Right lobe of liver (tissue), 6 donors: ENCODE results near the gene GTPBP3. TPM values are rescaled to one million over a fixed set of nuclear protein-coding genes. Genes with fewer than 3 reads are reported as not detected.
A peak's percentile ranks its signal among the peaks of the same experiment; 100 is the strongest.
"Not testable (repeated sequence)": the region's sequence is repeated elsewhere in the genome, so short reads cannot be mapped to it uniquely, and the experiment has no call there.

Experiments
- ATAC-seq, 4 donors: fragments of 200-7000 bp; cut with Tn5 transposase; one replicate each; pipeline ENCODE4 v1.9.1; 2020; ENCODE audit warnings: mild to moderate bottlenecking in 4 of 4, moderate library complexity in 4 of 4
- DNase-seq, 3 donors: peaks; one replicate each; pipeline ENCODE4 v3.0.0-alpha.2; 2020
- H3K27ac ChIP-seq, 3 donors: fragments of 200-600 bp; one replicate each; pipeline ENCODE4 v1.8.0; 2022
- H3K27me3 ChIP-seq, 2 donors: fragments of 200-600 bp; one replicate each; pipeline ENCODE4 v1.8.0; 2022
- H3K36me3 ChIP-seq, 4 donors: fragments of 200-600 bp; sonication (generic) in 1 of 4; one replicate each; pipeline versions ENCODE4 v1.5.1 to v1.8.0; 2017 to 2022; ENCODE audit warnings: control low read depth in 1 of 4
- H3K4me1 ChIP-seq, 4 donors: fragments of 200-600 bp; sonication (generic) in 1 of 4; one replicate each; pipeline versions ENCODE4 v1.5.1 to v1.8.0; 2017 to 2022; ENCODE audit warnings: control low read depth in 1 of 4
- H3K4me3 ChIP-seq, 3 donors: fragments of 200-600 bp; one replicate each; pipeline ENCODE4 v1.8.0; 2022
- H3K9me3 ChIP-seq, 4 donors: fragments of 200-600 bp; sonication (generic) in 1 of 4; one replicate each; pipeline versions ENCODE4 v1.5.1 to v1.8.0; 2017 to 2022; ENCODE audit warnings: control low read depth in 1 of 4
- CTCF ChIP-seq, 4 donors: fragments of 200-600 bp in 3 of 4; fragments of 450-650 bp in 1 of 4; IDR thresholded peaks; one replicate each; pipeline versions ENCODE4 v1.5.1 to v1.8.0; 2016 to 2022; ENCODE audit warnings: antibody characterized with exemption in 4 of 4, mild to moderate bottlenecking in 2 of 4
- POLR2A ChIP-seq: fragments of 450-650 bp; IDR thresholded peaks from one replicate; pipeline ENCODE4 v1.6.1; 2017; ENCODE audit warnings: antibody characterized with exemption, mild to moderate bottlenecking
- WGBS: methylation state at CpG from one replicate; pipeline ENCODE4 v1.1.6; 2018; ENCODE audit warnings: low coverage, low lambda C conversion rate; ENCODE audit not compliant: insufficient coverage; ENCODE audit errors: missing lambda C conversion rate; 5-methylcytosine and 5-hydroxymethylcytosine counted together
- intact Hi-C, 2 donors: fragments of 100-400 bp; cut with DNase I; formaldehyde crosslinking; loops; one replicate each; pipeline versions ENCODE4 v1.11.2 to v1.14.1; 2022
- total RNA-seq, 6 experiments: library from RNA; depleted of rRNA in 2 of 6; stranded (reverse); fragments of >200 nt in 2 of 6; fragmentation: NEBNext Ultra II Directional in 3 of 6; extraction: Animal tissue kit (Norgen Biotek cat#: 25700) in 3 of 6; gene quantifications; one replicate each; pipeline versions ENCODE4 v1.1.0 to v1.2.4, GENCODE V29; 2016 to 2023
- donor health status: DM: no; HTN: yes; CAD: no.
- donor health status: DM: no; HTN: no; CAD: no.
- donor health status: DM: no; HTN: no; CAD: no.
- donor health status: DM: no; HTN: yes; CAD: no.
- donor health status: DM: no; HTN: yes; CAD: no.

GTPBP3 gene
- total RNA-seq, 6 experiments from 2014 or later: 10.3 to 23.6 (median 13.6) TPM

GRCh38 chr19:17294051-17294891 is 43.1 kb upstream of the GTPBP3 start:
- DNase-seq (peak in 1 of 3 donors; percentile 57), ATAC-seq (peak in 3 of 4 donors; percentile 16 to 59 (median 29))
- intact Hi-C loops: no loop called here
- H3K4me1 ChIP-seq: no peaks in the 10 kb centered on the region
- H3K27me3 ChIP-seq: no peaks in the 10 kb centered on the region
- TF ChIP-seq CTCF (IDR thresholded peaks at IDR 0.05) (no peak), POLR2A (no peak)
- H3K4me3 ChIP-seq: no peak overlapping the region
- 80% methylated on average over 25 of the region's 48 CpGs for WGBS
- H3K27ac ChIP-seq: no peak overlapping the region
- H3K9me3 ChIP-seq: no peaks in the 10 kb centered on the region
- no peaks in the 10 kb centered on the region for H3K36me3 ChIP-seq

DNA sequence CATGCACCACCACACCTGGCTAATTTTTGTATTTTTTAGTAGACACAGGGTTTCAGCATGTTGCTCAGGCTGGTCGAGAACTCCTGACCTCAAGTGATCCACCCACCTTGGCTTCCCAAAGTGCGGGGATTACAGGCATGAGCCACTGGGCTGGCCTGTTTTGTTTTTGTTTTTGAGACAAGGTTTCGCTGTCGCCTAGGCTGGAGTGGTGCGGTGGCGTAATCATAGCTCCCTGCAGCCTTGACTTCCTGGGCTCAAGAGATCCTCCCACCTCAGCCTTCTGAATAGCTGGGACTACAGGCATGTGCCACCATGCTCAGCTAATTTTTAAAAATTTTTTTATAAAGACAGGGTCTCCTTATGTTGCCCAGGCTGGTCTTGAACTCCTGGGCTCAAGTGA is 41.8 kb upstream of the GTPBP3 start:
- intact Hi-C loops, H3K4me3 ChIP-seq, H3K9me3 ChIP-seq, H3K4me1 ChIP-seq, DNase-seq, H3K27ac ChIP-seq, H3K36me3 ChIP-seq, ATAC-seq, H3K27me3 ChIP-seq: not testable (repeated sequence)
- 95% methylated on average over 3 of the region's 6 CpGs for WGBS

DNA sequence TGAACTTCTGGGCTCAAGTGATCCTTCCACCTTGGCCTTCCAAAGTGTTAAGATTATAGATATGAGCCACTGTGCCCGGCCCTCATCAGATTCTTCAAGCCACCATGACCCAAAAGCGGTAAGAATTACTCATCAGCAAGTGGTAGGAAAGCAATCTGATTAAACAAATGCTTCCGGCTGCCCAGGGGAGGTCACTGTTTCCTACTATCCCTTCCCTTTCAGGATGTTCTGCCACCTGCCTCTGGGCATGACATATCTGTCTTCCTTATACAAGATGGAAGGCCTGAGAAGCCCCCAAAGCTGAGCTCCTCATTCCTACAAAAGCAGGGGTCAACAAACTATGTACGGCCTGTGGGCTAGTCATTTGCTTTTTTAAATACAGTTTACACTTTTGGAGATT is 41.1 kb upstream of the GTPBP3 start:
- Histone ChIP-seq H3K4me1 (no peaks in the 10 kb centered on the region), H3K4me3 (no peak overlapping the region), H3K36me3 (peaks cover 0 to 2% (median 0%) of the 10 kb centered on the region in 4 donors), H3K9me3 (no peaks in the 10 kb centered on the region), H3K27ac (no peak overlapping the region), H3K27me3 (no peaks in the 10 kb centered on the region)
- 56% methylated on average over 3 of the region's 4 CpGs for WGBS
- intact Hi-C loops: no loop called here
- TF ChIP-seq CTCF (IDR thresholded peaks at IDR 0.05) (peak in 1 of 4 donors; percentile 10), POLR2A (no peak)
- ATAC-seq (peak in 1 of 4 donors; percentile 58), DNase-seq (no peak)

DNA sequence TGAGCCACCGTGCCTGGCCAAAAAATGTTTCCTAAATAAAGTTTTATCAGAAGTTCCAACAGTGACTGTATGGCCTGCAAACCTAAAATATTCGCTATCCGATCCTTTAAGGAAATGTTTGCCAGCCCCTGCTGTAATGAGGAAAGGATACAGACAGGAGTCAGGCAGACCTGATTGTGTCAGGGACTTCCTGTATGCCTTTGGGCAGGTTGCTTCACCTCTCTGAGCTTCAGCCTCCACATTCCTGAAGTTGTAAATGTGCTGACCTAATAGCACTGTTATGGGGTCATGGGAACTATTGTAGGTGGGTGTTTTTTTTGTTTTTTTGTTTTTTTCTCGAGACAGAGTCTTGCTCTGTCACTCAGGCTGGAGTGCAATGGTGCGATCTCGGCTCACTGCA is 40.4 kb upstream of the GTPBP3 start:
- DNase-seq: no peak
- no peak for ATAC-seq
- Histone ChIP-seq H3K36me3 (peaks cover 0 to 2% (median 0%) of the 10 kb centered on the region in 4 donors), H3K27me3 (no peaks in the 10 kb centered on the region), H3K4me3 (no peak overlapping the region), H3K27ac (no peak overlapping the region), H3K4me1 (no peaks in the 10 kb centered on the region), H3K9me3 (no peaks in the 10 kb centered on the region)
- intact Hi-C loops: no loop called here
- no peak for TF ChIP-seq CTCF (IDR thresholded peaks at IDR 0.05)
- TF ChIP-seq POLR2A: no peak
- 81% methylated on average over 3 of the region's 6 CpGs for WGBS

- Histone ChIP-seq H3K4me1 (peaks cover 0 to 22% (median 10%) of the 10 kb centered on the region in 4 donors), H3K36me3 (peaks cover 0 to 2% (median 0%) of the 10 kb centered on the region in 4 donors), H3K9me3 (no peaks in the 10 kb centered on the region), H3K4me3 (no peak overlapping the region), H3K27ac (no peak overlapping the region), H3K27me3 (no peaks in the 10 kb centered on the region)
- DNase-seq (no peak), ATAC-seq (no peak)
- no peak for TF ChIP-seq POLR2A
- no peak for TF ChIP-seq CTCF (IDR thresholded peaks at IDR 0.05)
- intact Hi-C loops: no loop called here
- WGBS: 90% methylated on average over 2 of the region's 51 CpGs
Observed at GRCh38 chr19:17300992-17301619, 36.2 kb upstream of the GTPBP3 start.
